HCT116 (cell line): ENCODE measurements around the gene ZIC4. TPM values are rescaled to one million over a fixed set of nuclear protein-coding genes. Genes with fewer than 3 reads are reported as not detected.

ENCODE experiments used
- ATAC-seq: fragments of 200-7000 bp; cut with Tn5 transposase; 2 replicates; pipeline ENCODE4 v1.9.1; 2020; ENCODE audit warnings: mild to moderate bottlenecking, moderate library complexity
- BruUV-seq: library from RNA; stranded (reverse); fragments of 400-500 nt; replicated peaks from 2 replicates; lab custom pipeline; 2021; lab: Mats Ljungman, UMichigan
- CTCF ChIA-PET: fragments of 300-600 bp; sonication (Branson Sonifier 250); formaldehyde crosslinking; loops from one replicate; lab custom pipeline; 2021; ENCODE audit warnings: antibody characterized with exemption; lab: Charles Lee
- POLR2A ChIA-PET: fragments of 300-600, 350-600 bp; sonication (Branson Sonifier 250); formaldehyde crosslinking; loops from one replicate; lab custom pipeline; 2021; ENCODE audit warnings: antibody characterized with exemption; lab: Charles Lee
- RAD21 ChIA-PET, 2 experiments: fragments of 300-600 bp; sonication (Branson Sonifier 250); formaldehyde crosslinking; loops; one replicate each; lab custom pipeline; 2023; ENCODE audit warnings: low total read pairs in 2 of 2; ENCODE audit not compliant: uncharacterized antibody in 2 of 2, unreplicated experiment in 2 of 2, low non-redundant PET in 1 of 2; lab: Charles Lee
- DNase-seq: peaks from one replicate; pipeline ENCODE4 v3.0.0-alpha.2; 2010; ENCODE audit warnings: low read depth, low spot score
- H2AFZ ChIP-seq: fragments of 200-600 bp; shearing (Covaris generic), sonication (generic); 2 replicates; pipeline ENCODE4 v1.6.1; 2017; ENCODE audit warnings: low read depth, mixed run types, mixed read lengths, antibody characterized with exemption, low read length; ENCODE audit not compliant: poor library complexity, severe bottlenecking
- H3K27ac ChIP-seq: 2 replicates; pipeline ENCODE4 v1.5.1; 2012; ENCODE audit warnings: low read depth, low read length
- H3K27me3 ChIP-seq: fragments of 200-600 bp; sonication (generic); 2 replicates; pipeline ENCODE4 v1.6.1; 2016; ENCODE audit warnings: mixed run types, low read length, mixed read lengths; ENCODE audit not compliant: insufficient read depth
- H3K36me3 ChIP-seq, 2 experiments: fragments of 200-500 bp in 1 of 2; fragments of 200-600 bp in 1 of 2; sonication (Bioruptor generic) in 1 of 2; sonication (generic) in 1 of 2; 2 replicates each; pipeline versions ENCODE4 v1.5.1 to v1.6.1; 2014 to 2016; ENCODE audit warnings: low read length in 2 of 2, inconsistent platforms in 1 of 2, mixed read lengths in 1 of 2, mixed run types in 1 of 2; ENCODE audit not compliant: insufficient read depth in 2 of 2, control insufficient read depth in 1 of 2
- H3K4me1 ChIP-seq, 2 experiments: fragments of 200-600 bp in 1 of 2; sonication (generic) in 1 of 2; 2 replicates each; pipeline versions ENCODE4 v1.5.1 to v1.6.1; 2012 to 2017; ENCODE audit warnings: low read length in 2 of 2, inconsistent platforms in 1 of 2, mild to moderate bottlenecking in 1 of 2, mixed read lengths in 1 of 2, mixed run types in 1 of 2, moderate library complexity in 1 of 2; ENCODE audit not compliant: insufficient read depth in 2 of 2, control insufficient read depth in 1 of 2
- H3K4me2 ChIP-seq: fragments of 200-600 bp; sonication (generic); 2 replicates; pipeline ENCODE4 v1.6.1; 2017; ENCODE audit warnings: mixed run types, low read length, mixed read lengths
- H3K4me3 ChIP-seq, 2 experiments: fragments of 200-600 bp in 1 of 2; sonication (generic) in 1 of 2; replicated peaks in 1 of 2; 2 replicates each; pipeline ENCODE4 v1.5.1; 2011 to 2016; ENCODE audit warnings: low read length in 2 of 2, control low read depth in 1 of 2, low read depth in 1 of 2, mild to moderate bottlenecking in 1 of 2, mixed read lengths in 1 of 2, mixed run types in 1 of 2
- H3K79me2 ChIP-seq: fragments of 200-600 bp; sonication (generic); 2 replicates; pipeline ENCODE4 v1.6.1; 2017; ENCODE audit warnings: mild to moderate bottlenecking, mixed run types, low read length, moderate library complexity, mixed read lengths; ENCODE audit not compliant: insufficient read depth
- H3K9ac ChIP-seq: fragments of 200-600 bp; sonication (generic); 2 replicates; pipeline ENCODE4 v1.6.1; 2016; ENCODE audit warnings: low read length, mixed read lengths
- H3K9me2 ChIP-seq: fragments of 200-600 bp; sonication (generic), shearing (Covaris generic); 2 replicates; pipeline ENCODE4 v1.6.1; 2017; ENCODE audit warnings: mixed run types, mild to moderate bottlenecking, moderate library complexity; ENCODE audit not compliant: insufficient read depth
- H3K9me3 ChIP-seq, 2 experiments: fragments of 200-500 bp in 1 of 2; fragments of 200-600 bp in 1 of 2; sonication (Bioruptor generic) in 1 of 2; sonication (generic) in 1 of 2; 2 replicates each; pipeline ENCODE4 v1.6.1; 2014 to 2017; ENCODE audit warnings: low read length in 2 of 2, mixed read lengths in 2 of 2, inconsistent platforms in 1 of 2, low read depth in 1 of 2, mild to moderate bottlenecking in 1 of 2, mixed run types in 1 of 2, moderate library complexity in 1 of 2; ENCODE audit not compliant: control insufficient read depth in 1 of 2, insufficient read depth in 1 of 2
- H4K20me1 ChIP-seq: fragments of 200-600 bp; sonication (generic), shearing (Covaris generic); 2 replicates; pipeline ENCODE4 v1.6.1; 2017; ENCODE audit warnings: mixed run types, mild to moderate bottlenecking, moderate library complexity; ENCODE audit not compliant: insufficient read depth
- CBX3 ChIP-seq: IDR thresholded peaks from 2 replicates; pipeline ENCODE4 v1.6.1; 2012; ENCODE audit warnings: low read depth
- CEBPB ChIP-seq: IDR thresholded peaks from 2 replicates; pipeline ENCODE4 v1.6.1; 2012; ENCODE audit warnings: low read depth
- EGR1 ChIP-seq: IDR thresholded peaks from 2 replicates; pipeline ENCODE4 v1.6.1; 2012; ENCODE audit warnings: low read depth
- ELF1 ChIP-seq: IDR thresholded peaks from 2 replicates; pipeline ENCODE4 v1.6.1; 2012; ENCODE audit warnings: low read depth, borderline replicate concordance
- EZH2 ChIP-seq: fragments of 200-600 bp; sonication (generic); IDR thresholded peaks from 2 replicates; pipeline ENCODE4 v1.6.1; 2017; ENCODE audit warnings: antibody characterized with exemption, mixed run types
- EZH2phosphoT487 ChIP-seq: fragments of 200-600 bp; IDR thresholded peaks from 2 replicates; pipeline ENCODE4 v1.6.1; 2018; ENCODE audit warnings: antibody characterized with exemption, borderline replicate concordance
- JUND ChIP-seq: IDR thresholded peaks from 2 replicates; pipeline ENCODE4 v1.6.1; 2012
- MAX ChIP-seq: IDR thresholded peaks from 2 replicates; pipeline ENCODE4 v1.6.1; 2012
- POLR2A ChIP-seq: IDR thresholded peaks from 2 replicates; pipeline ENCODE4 v1.7.0; 2011; ENCODE audit warnings: borderline replicate concordance; ENCODE audit not compliant: insufficient read depth, insufficient read length; ENCODE audit errors: extremely low read depth
- POLR2AphosphoS5 ChIP-seq: IDR thresholded peaks from 2 replicates; pipeline ENCODE4 v1.6.1; 2011; ENCODE audit warnings: mild to moderate bottlenecking, low read depth, low read length, moderate library complexity
- SIN3A ChIP-seq: IDR thresholded peaks from 2 replicates; pipeline ENCODE4 v1.6.1; 2012; ENCODE audit warnings: low read depth
- SP1 ChIP-seq: IDR thresholded peaks from 2 replicates; pipeline ENCODE4 v1.6.1; 2012; ENCODE audit warnings: low read depth
- SRF ChIP-seq: IDR thresholded peaks from 2 replicates; pipeline ENCODE4 v1.6.1; 2012; ENCODE audit warnings: low read depth
- TCF7L2 ChIP-seq: IDR thresholded peaks from 2 replicates; pipeline ENCODE4 v1.7.0; 2011; ENCODE audit warnings: borderline replicate concordance, inconsistent platforms; ENCODE audit not compliant: insufficient read depth, insufficient read length; ENCODE audit errors: extremely low read depth
- YY1 ChIP-seq: IDR thresholded peaks from 2 replicates; pipeline ENCODE4 v1.6.1; 2011; ENCODE audit warnings: low read length, low read depth, moderate library complexity, mild to moderate bottlenecking; ENCODE audit not compliant: insufficient replicate concordance; ENCODE audit errors: extremely low read depth
- ZNF274 ChIP-seq: fragments of 200-500 bp; sonication (Bioruptor generic); IDR thresholded peaks from 2 replicates; pipeline ENCODE4 v1.6.1; 2014; ENCODE audit warnings: mild to moderate bottlenecking, low read depth, low read length, inconsistent platforms
- intact Hi-C: fragments of 100-400 bp; cut with micrococcal nuclease; formaldehyde crosslinking; loops from 2 replicates; pipeline ENCODE4 v1.10.0; 2022
- total RNA-seq: library from RNA; stranded (reverse); gene quantifications from one replicate; pipeline ENCODE4 v1.2.1, GENCODE V29; 2021; ENCODE audit not compliant: unreplicated experiment
- TF ChIP-seq, protein P1 (sequence below): IDR thresholded peaks from 2 replicates; pipeline ENCODE4 v1.6.1; 2012; ENCODE audit warnings: low read depth
- TF ChIP-seq, protein P2 (sequence below), 3 experiments: fragments of 200-600 bp in 1 of 3; sonication (generic) in 1 of 3; IDR thresholded peaks in 2 of 3; conservative IDR thresholded peaks in 1 of 3; 2 replicates each; pipeline ENCODE4 v1.5.1; 2012 to 2017; ENCODE audit warnings: low read depth in 2 of 3, low read length in 2 of 3, antibody characterized with exemption in 1 of 3, borderline replicate concordance in 1 of 3, control low read depth in 1 of 3, mild to moderate bottlenecking in 1 of 3, mixed read lengths in 1 of 3, mixed run types in 1 of 3, moderate library complexity in 1 of 3; ENCODE audit not compliant: insufficient read depth in 1 of 3

Gene ZIC4
- total RNA-seq, 1 experiment from 2014 or later: not detected

- Histone ChIP-seq H3K9me3 (no peaks in the 10 kb centered on the region), H3K4me2 (no peak overlapping the region)
- RAD21 ChIA-PET: no interaction called here
These were observed 6.8 kb upstream of the ZIC4 start for GRCh38 chr3:147412917-147413685.

More at GRCh38 chr3:147412917-147413685, 6.8 kb upstream of the ZIC4 start:
- BruUV-seq: no TSS peak
- CTCF ChIA-PET: no interaction called here
- DNase-seq (no peak), ATAC-seq (no peak)
- Histone ChIP-seq H3K4me3 (no peak overlapping the region), H3K27me3 (no peaks in the 10 kb centered on the region), H3K36me3 (no peaks in the 10 kb centered on the region), H3K9ac (no peak overlapping the region), H3K27ac (no peak overlapping the region), H4K20me1 (no peaks in the 10 kb centered on the region), H2AFZ (no peak overlapping the region), H3K9me2 (no peaks in the 10 kb centered on the region), H3K79me2 (no peaks in the 10 kb centered on the region), H3K4me1 (no peaks in the 10 kb centered on the region)
- POLR2A ChIA-PET: no interaction called here
- TF ChIP-seq EZH2phosphoT487 (no peak), SIN3A (no peak), ELF1 (no peak), POLR2A (no peak), MAX (no peak), SRF (no peak), TCF7L2 (no peak), EZH2 (no peak), CBX3 (no peak), CEBPB (no peak), YY1 (no peak), ZNF274 (no peak), POLR2AphosphoS5 (no peak), SP1 (no peak), JUND (no peak), EGR1 (no peak)
- TF ChIP-seq, protein P1, sequence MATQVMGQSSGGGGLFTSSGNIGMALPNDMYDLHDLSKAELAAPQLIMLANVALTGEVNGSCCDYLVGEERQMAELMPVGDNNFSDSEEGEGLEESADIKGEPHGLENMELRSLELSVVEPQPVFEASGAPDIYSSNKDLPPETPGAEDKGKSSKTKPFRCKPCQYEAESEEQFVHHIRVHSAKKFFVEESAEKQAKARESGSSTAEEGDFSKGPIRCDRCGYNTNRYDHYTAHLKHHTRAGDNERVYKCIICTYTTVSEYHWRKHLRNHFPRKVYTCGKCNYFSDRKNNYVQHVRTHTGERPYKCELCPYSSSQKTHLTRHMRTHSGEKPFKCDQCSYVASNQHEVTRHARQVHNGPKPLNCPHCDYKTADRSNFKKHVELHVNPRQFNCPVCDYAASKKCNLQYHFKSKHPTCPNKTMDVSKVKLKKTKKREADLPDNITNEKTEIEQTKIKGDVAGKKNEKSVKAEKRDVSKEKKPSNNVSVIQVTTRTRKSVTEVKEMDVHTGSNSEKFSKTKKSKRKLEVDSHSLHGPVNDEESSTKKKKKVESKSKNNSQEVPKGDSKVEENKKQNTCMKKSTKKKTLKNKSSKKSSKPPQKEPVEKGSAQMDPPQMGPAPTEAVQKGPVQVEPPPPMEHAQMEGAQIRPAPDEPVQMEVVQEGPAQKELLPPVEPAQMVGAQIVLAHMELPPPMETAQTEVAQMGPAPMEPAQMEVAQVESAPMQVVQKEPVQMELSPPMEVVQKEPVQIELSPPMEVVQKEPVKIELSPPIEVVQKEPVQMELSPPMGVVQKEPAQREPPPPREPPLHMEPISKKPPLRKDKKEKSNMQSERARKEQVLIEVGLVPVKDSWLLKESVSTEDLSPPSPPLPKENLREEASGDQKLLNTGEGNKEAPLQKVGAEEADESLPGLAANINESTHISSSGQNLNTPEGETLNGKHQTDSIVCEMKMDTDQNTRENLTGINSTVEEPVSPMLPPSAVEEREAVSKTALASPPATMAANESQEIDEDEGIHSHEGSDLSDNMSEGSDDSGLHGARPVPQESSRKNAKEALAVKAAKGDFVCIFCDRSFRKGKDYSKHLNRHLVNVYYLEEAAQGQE: no peak
- TF ChIP-seq, protein P2, sequence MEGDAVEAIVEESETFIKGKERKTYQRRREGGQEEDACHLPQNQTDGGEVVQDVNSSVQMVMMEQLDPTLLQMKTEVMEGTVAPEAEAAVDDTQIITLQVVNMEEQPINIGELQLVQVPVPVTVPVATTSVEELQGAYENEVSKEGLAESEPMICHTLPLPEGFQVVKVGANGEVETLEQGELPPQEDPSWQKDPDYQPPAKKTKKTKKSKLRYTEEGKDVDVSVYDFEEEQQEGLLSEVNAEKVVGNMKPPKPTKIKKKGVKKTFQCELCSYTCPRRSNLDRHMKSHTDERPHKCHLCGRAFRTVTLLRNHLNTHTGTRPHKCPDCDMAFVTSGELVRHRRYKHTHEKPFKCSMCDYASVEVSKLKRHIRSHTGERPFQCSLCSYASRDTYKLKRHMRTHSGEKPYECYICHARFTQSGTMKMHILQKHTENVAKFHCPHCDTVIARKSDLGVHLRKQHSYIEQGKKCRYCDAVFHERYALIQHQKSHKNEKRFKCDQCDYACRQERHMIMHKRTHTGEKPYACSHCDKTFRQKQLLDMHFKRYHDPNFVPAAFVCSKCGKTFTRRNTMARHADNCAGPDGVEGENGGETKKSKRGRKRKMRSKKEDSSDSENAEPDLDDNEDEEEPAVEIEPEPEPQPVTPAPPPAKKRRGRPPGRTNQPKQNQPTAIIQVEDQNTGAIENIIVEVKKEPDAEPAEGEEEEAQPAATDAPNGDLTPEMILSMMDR (IDR thresholded peaks at IDR 0.05 in 2 of 3, conservative IDR thresholded peaks at IDR 0.05 in 1 of 3; ENCODE audit: borderline replicate concordance in 1 of 3, insufficient read depth in 1 of 3, low read depth in 2 of 3, low read length in 2 of 3): no peak
- intact Hi-C loops: no loop called here
